Urothelium cell line (cell line): Measurements from ENCODE around the gene RPS6KA2.
A peak's percentile ranks its signal among the peaks of the same experiment; 100 is the strongest.

ENCODE experiments used
- DNase-seq: peaks from one replicate; pipeline ENCODE4 v3.0.0; 2011; ENCODE audit warnings: low spot score, mixed read lengths
- FAIRE-seq: peaks from 2 replicates; lab custom pipeline; 2011; peaks lifted over from hg19 to GRCh38; lab: Jason Lieb, UNC

Gene RPS6KA2

GRCh38 chr6:166438211-166438861 lies 188.7 kb downstream of the RPS6KA2 start:
- no peak for FAIRE-seq
- no peak for DNase-seq

GRCh38 chr6:166437661-166438060 lies 189.4 kb downstream of the RPS6KA2 start:
- FAIRE-seq (no peak), DNase-seq (no peak)

- FAIRE-seq: no peak
- DNase-seq: no peak
Observed at GRCh38 chr6:166436195-166437139, 190.6 kb downstream of the RPS6KA2 start.

- DNase-seq (no peak), FAIRE-seq (no peak)
Observed at GRCh38 chr6:166435574-166435973, 191.5 kb downstream of the RPS6KA2 start.

GRCh38 chr6:166434336-166434735 lies 192.7 kb downstream of the RPS6KA2 start:
- no peak for FAIRE-seq
- DNase-seq: no peak

GRCh38 chr6:166433096-166433495 lies 194.0 kb downstream of the RPS6KA2 start:
- DNase-seq: no peak
- FAIRE-seq: no peak

GRCh38 chr6:166430269-166430668 lies 196.8 kb downstream of the RPS6KA2 start:
- FAIRE-seq (no peak), DNase-seq (no peak)

GRCh38 chr6:166424431-166424830 lies 202.6 kb downstream of the RPS6KA2 start:
- DNase-seq: no peak
- FAIRE-seq: no peak

GRCh38 chr6:166423781-166424180 lies 203.3 kb downstream of the RPS6KA2 start:
- no peak for FAIRE-seq
- DNase-seq: no peak

- DNase-seq: no peak
- no peak for FAIRE-seq
Observed at GRCh38 chr6:166423051-166423745, 203.9 kb downstream of the RPS6KA2 start.

- no peak for FAIRE-seq
Observed at GRCh38 chr6:166422201-166422940, 204.7 kb downstream of the RPS6KA2 start.

GRCh38 chr6:166420351-166420750 lies 206.7 kb downstream of the RPS6KA2 start:
- no peak for FAIRE-seq
- no peak for DNase-seq

More at GRCh38 chr6:166422201-166422940, 204.7 kb downstream of the RPS6KA2 start:
- DNase-seq: no peak

- FAIRE-seq (no peak), DNase-seq (no peak)
Observed at GRCh38 chr6:166419717-166420116, 207.3 kb downstream of the RPS6KA2 start.

- peak; percentile 72 for DNase-seq
- FAIRE-seq: no peak
Observed at GRCh38 chr6:166419286-166419685, 207.8 kb downstream of the RPS6KA2 start.

GRCh38 chr6:166418691-166419143 lies 208.3 kb downstream of the RPS6KA2 start:
- FAIRE-seq (no peak), DNase-seq (no peak)

GRCh38 chr6:166417285-166417691 lies 209.8 kb downstream of the RPS6KA2 start:
- FAIRE-seq: no peak
- DNase-seq: no peak

- DNase-seq (no peak), FAIRE-seq (peak; percentile 100)
Observed at GRCh38 chr6:166415833-166416347, 211.2 kb downstream of the RPS6KA2 start.

GRCh38 chr6:166415306-166415705 lies 211.7 kb downstream of the RPS6KA2 start:
- DNase-seq: no peak
- FAIRE-seq: no peak

GRCh38 chr6:166413491-166413951 lies 213.5 kb downstream of the RPS6KA2 start:
- FAIRE-seq: no peak

GRCh38 chr6:166412911-166413384 lies 214.1 kb downstream of the RPS6KA2 start:
- DNase-seq: no peak
- no peak for FAIRE-seq

More at GRCh38 chr6:166413491-166413951, 213.5 kb downstream of the RPS6KA2 start:
- no peak for DNase-seq
